NOMO-1 treated with dmso at 0.1 percent for 144 hours (cell line): ENCODE measurements around the gene SOX6.

Experiments
- DNase-seq: peaks from one replicate; lab custom pipeline; 2025; ENCODE audit not compliant: unreplicated experiment; lab: John Stamatoyannopoulos, UW

Gene SOX6

GRCh38 chr11:16365581-16366228, 9.4 kb upstream of the SOX6 start:
- DNase-seq, result no peak

DNA sequence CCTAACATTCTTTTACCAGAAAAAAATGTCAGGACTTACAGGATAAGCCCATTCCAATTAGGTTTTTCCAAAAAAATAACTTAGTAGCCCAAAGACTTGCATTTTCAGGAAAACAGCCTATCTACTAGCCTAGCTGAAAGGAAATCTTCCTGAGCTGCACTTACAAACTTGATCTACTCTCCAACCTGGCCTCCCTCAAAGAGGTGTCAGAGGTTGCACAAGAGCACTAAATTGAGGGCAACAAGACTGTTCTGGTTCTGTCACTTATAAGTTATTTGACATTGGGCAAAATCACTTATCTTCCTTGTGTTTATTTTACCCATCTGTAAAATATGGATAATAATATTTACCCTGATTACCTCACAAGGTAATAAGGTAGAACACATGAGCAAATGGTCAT, 7.9 kb upstream of the SOX6 start:
- DNase-seq, result no peak

DNA sequence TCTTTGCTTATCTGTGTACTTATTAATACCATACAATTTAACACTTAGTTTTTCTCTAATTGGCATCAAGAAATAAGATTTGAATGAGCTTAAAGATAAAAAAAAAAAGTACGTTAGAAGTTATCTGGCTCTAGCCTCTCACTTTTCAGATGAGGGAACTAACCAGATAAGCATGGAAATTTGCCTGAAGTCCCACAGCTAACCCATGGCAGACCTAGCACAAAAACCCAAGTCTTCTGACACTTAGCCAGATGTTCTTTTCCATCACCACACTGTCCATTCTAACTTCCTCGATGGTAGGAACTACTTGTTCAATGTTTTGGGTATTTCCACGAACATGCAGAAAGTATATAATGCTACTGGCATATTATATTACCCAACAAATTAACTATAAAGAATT, 7.4 kb upstream of the SOX6 start:
- no peak for DNase-seq

GRCh38 chr11:16361108-16361865, 4.9 kb upstream of the SOX6 start:
- no peak for DNase-seq

- no peak for DNase-seq
Observed at GRCh38 chr11:16359369-16359768, 3.0 kb upstream of the SOX6 start.

DNA sequence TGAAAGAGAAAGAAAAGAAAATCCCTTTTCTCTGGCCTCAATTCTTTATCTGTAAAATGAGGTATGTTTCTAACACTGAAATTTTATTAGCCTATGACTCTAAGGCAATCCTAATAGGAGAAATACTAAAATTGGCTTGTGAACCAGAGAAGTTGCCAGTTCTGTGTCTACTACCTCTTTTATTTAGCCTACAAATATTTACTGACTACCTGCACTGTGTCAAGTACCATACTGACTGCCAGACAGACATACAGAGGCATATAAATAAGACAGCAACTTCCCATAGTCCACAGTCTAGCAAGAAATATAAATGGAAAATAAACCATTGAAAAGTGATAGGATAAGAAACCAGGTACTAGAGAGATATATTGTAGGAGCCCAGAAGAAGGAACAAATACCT, 2.4 kb upstream of the SOX6 start:
- DNase-seq, result no peak

- no peak for DNase-seq
Observed at GRCh38 chr11:16357775-16358174, 1.4 kb upstream of the SOX6 start.

GRCh38 chr11:16356761-16357393, 531 bp upstream of the SOX6 start:
- DNase-seq, result no peak

GRCh38 chr11:16352707-16353106, 3.6 kb downstream of the SOX6 start:
- no peak for DNase-seq

DNA sequence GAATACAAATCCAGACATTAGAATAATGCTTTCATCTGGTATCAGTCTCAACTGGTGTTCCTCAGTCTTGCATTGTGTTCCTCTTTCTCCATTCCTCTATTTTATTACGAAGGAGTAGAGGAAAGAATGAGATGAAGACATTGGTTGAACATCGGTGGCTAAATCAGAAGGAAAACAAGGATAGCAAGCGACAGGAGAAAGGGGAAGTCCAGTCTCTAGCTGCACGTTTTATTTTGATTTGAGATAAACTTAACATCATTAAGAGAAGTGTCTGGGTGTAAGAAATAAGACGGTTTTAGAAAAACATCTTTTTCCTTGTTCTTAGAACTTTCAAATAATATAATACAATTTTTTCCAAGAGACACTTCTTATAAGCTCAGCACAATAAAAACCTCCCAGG, 6.2 kb downstream of the SOX6 start:
- no peak for DNase-seq

DNA sequence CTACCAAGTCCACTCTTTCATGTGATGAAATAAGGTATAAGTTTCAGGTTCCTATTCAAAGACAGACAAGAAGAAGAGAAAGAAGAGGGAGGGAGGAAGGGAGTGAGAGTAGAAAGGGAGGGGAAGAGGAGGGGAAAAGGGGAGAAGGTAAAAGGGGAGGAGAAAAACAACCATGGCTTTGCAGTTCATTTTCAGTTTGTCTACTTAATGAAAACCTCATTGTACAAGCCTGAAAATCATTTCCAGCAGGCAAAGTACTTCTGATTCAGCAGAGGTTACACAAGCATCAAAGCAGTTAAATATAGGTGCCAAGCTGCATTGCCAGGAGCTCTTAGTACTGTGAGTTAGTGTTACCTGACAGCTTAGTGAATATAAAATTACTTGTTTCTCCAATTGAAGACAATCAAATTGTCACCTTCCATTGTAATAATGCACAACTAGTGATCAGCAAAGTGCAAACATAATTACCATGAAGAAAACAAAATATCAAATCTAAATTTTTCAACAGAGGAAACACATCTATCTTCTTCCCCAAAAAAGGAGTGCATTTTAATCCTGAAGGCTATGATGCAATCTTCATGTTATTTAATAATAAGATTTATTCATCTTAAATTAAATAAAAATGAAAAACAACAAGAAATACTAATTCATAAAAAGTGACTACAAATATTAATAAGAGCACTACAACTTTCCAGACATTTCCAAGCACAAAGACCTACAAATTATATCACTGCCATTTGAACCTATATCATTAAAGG, 8.2 kb downstream of the SOX6 start:
- DNase-seq, result no peak

DNA sequence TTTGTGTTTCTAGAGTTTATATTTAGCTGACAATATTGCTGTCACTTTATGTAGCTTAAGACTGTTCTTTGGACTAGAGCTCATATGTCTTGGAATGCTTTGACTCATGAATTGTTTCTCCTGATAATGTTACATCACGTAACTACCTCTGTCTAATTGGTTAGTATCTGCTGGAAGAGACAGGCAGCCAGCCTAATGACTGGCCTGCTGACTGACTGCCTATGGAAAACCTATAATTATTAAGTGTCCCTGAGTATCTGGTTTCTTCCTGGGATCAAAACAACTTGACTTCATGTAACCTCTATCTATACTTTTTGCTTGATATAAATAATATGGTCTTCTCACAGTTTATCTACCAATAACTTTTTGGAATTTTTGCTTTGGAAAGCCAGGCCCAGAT, 9.4 kb downstream of the SOX6 start:
- DNase-seq, result no peak

DNA sequence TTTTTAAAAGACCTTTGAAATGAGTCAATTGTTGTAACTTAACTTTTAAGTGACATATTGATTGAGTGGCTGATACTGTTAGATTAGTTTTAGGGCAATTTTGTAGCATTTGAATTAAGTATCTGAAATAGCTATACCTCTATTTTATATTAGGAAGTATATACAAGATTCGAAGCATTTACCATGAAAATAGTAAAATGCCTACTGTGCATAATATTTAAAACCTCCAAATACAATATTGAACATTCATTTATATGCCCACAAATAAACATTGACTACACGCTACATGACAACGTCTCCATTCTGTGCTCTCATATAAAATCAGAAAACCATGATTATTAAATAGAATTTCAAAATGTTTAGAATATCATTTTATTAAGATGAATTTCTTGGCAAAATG, 14.5 kb downstream of the SOX6 start:
- DNase-seq, result no peak

- no peak for DNase-seq
Observed at GRCh38 chr11:16338393-16338792, 18.0 kb downstream of the SOX6 start.

DNA sequence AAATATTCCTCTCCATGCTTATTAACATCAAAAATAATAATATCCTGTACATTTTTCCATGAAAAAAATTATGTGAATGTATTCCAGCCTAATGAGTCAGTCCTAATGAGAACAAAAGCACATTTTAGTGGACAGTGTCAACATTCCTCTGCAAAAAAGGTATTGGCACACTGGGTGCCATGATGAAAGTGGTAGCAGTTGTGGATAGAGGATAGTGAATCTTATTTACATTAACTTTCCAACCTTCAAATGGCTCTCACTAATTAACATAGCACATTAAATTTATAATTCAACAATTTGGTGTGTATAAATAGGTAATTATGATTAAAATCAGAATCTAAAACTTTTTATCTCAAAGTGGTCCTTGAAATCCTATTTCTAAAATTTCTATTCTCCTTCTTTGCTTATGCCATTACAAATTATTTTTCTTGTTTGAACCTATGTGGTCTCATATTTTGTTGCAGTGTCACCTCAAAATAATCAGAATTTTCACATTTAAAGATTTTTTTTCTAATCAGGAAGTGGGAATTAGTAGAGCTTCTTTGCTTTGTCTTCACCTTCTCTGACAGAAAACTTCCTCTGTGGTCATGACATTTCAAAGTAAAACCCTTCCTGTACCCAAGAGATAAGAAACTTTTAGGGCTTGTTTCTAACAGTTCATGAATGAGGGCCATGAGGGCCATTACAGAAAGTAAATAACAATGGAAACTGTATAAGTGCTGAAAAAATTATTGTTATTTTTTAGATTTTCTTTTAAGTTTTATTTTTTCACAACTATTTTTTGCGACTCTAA, 18.7 kb downstream of the SOX6 start:
- no peak for DNase-seq

DNA sequence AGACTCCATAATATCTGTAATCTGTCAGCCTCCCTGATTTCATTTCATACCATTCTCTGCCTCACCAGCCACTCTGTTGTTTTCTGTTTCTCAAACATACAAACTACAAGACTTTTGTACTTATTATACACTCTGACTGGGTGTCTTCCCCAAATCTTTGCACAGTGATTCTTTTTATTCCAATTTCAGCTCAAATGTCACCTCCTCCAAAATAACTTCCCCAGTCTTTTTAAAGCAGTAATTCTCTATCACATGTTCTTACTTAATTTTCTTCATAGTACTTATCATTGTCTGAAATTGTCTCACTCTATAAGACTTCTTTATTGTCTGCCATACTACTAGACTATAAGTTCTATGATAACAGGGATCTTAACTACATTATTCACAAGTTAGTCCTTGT, 19.6 kb downstream of the SOX6 start:
- DNase-seq, result no peak

DNA sequence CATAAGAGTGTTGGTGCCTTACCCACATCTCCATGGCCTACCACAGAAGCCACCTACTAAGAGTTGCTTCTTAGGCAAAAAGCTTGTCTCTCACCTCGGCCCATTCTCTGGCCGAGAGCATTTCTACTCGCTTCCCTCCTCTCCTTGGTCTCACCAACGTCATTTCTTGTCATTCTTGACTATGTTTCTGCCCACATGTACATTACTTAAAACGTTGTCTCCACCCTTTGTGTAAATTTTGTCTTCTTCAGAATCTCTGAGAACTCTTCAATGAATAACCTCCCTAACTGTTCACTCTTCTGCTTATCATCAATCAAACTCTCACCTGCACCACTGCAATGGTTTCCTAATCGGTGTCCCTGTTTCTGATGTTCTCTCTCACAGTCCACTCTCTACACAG, 20.1 kb downstream of the SOX6 start:
- DNase-seq, result no peak

DNA sequence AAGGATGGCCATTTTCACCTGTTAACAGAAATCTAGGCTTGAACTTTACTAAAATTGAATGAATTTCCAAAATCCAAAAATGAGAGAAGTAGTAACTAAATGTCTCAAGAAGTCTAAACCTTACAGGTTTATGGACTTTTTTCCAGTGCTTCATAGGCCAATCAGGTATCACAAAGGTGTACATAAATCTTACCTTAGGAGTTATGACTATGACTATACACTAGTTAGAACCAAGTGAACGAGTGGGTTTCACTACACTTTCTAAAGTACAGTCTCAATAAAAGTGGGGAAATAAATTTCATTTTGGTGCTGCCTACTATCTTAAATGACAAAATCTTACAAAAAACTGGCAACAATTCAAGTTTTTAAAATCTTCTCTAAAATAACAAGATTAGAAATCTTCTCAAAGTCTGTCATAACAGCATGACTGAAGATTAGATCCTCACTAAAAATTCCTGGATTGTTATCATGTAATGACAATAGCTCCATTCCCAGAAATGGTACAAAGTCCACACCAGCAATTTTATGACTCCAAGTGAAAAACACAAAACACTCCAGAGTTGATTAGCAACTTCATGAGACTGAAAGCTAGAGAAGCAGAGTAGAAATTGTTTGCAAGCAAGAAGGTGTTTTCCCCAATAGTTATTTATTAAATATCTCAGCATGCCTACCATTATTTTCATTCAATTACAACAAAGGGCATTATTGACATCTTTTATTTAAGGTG, 20.9 kb downstream of the SOX6 start:
- no peak for DNase-seq

DNA sequence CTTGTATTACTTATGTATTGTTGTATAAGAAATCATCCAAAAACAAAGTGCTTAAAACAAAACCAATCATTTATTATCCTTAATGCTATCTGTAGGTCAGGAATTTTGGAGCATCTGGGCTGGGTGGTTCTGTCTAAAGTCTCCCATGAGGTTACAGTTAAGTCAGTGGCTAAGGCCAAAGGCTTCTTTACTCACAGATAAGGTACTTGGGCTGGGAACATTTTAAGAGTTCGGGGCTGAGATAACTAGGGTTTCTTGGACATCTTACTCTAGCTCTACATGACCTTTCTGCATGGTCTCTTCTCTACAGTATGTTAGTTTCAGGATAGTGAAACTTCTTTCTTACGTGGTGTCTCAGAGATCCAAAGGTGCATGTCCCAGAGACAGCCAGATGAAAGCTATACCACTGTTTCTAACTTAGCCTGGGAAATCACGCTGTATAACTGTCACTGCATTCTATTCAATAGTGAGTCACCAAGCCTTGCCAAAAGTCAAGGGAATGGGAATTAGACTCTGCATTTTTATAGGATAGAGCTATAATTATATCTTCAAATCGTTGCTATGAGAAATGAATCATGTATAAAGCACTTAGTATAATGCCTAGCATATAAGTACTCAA, 29.6 kb downstream of the SOX6 start:
- no peak for DNase-seq

- no peak for DNase-seq
Observed at GRCh38 chr11:16322190-16322589, 34.2 kb downstream of the SOX6 start.
